HEK293T (cell line): ENCODE measurements around the gene TMEM35A.

Source experiments
- BHLHE40 ChIP-seq: fragments of 450-650 bp; IDR thresholded peaks from 2 replicates; pipeline ENCODE4 v1.6.1; 2016; ENCODE audit warnings: mild to moderate bottlenecking, moderate library complexity, borderline replicate concordance
- FOXM1 ChIP-seq: fragments of 450-650 bp; IDR thresholded peaks from 2 replicates; pipeline ENCODE4 v1.6.1; 2017; ENCODE audit warnings: mild to moderate bottlenecking, borderline replicate concordance
- HDGF ChIP-seq: fragments of 450-650 bp; IDR thresholded peaks from 2 replicates; pipeline ENCODE4 v1.6.1; 2017; ENCODE audit warnings: antibody characterized with exemption, borderline replicate concordance
- NFRKB ChIP-seq: fragments of 450-650 bp; IDR thresholded peaks from 2 replicates; pipeline ENCODE4 v1.6.1; 2016; ENCODE audit warnings: mild to moderate bottlenecking, moderate library complexity
- SP1 ChIP-seq: fragments of 450-650 bp; IDR thresholded peaks from 2 replicates; pipeline ENCODE4 v1.6.1; 2017

DNA sequence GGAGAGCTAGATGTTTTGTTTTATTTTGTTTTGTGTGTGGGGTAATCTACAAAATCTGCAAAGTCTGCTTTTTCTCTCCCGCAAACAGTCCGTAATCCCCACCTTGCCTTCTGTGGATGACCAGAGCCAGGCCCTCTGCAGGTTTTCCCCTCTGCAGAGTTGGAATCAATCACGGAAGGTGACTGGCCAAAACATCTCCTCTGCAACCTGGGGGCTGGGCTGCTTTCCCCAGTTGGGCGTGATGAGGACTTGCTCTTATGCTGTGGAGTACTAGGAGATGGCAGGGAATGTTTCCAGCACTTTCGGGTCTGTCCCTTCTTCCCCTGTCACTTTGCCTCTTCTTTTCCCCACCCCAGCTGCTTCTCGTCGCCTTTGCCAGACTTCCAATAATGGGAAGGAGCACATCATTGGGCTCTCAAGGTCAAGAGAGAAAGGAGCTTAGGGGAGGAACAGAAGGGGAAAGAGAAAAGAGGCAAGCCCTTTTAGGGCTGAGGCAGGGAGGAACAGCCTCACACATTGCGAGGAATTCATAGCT lies 1.1 kb downstream of the TMEM35A start:
- no peak for TF ChIP-seq SP1
- no peak for TF ChIP-seq NFRKB
- TF ChIP-seq BHLHE40: no peak
- TF ChIP-seq HDGF: no peak
- no peak for TF ChIP-seq FOXM1
